CD4-positive, alpha-beta memory T cell (primary cell): Measurements from ENCODE around the gene NTF3. TPM values are rescaled to one million over a fixed set of nuclear protein-coding genes. Genes with fewer than 3 reads are reported as not detected.

Experiments
- CTCF ChIA-PET: fragments of 350-600 bp; sonication (Branson Sonifier 250); formaldehyde crosslinking; loops from one replicate; lab custom pipeline; 2021; ENCODE audit warnings: inconsistent platforms; ENCODE audit not compliant: partially characterized antibody; lab: Charles Lee
- POLR2A ChIA-PET: fragments of 350-600 bp; sonication (Branson Sonifier 250); formaldehyde crosslinking; loops from one replicate; lab custom pipeline; 2021; ENCODE audit not compliant: partially characterized antibody; lab: Charles Lee
- DNase-seq, 5 donors: peaks; one replicate each; pipeline versions ENCODE4 v3.0.0 to v3.0.0-alpha.2; 2020 to 2022; ENCODE audit warnings: mixed read lengths in 1 of 5
- H3K27ac ChIP-seq: one replicate; pipeline ENCODE4 v1.7.0; 2013; ENCODE audit warnings: low read depth, low read length
- H3K27me3 ChIP-seq: 2 replicates; pipeline ENCODE4 v1.7.0; 2013; ENCODE audit warnings: mild to moderate bottlenecking, low read length, moderate library complexity; ENCODE audit not compliant: insufficient read depth
- H3K36me3 ChIP-seq: 2 replicates; pipeline ENCODE4 v1.7.0; 2013; ENCODE audit warnings: mild to moderate bottlenecking, low read length, moderate library complexity; ENCODE audit not compliant: insufficient read depth
- H3K4me1 ChIP-seq: 2 replicates; pipeline ENCODE4 v1.7.0; 2013; ENCODE audit warnings: mild to moderate bottlenecking, low read length, moderate library complexity; ENCODE audit not compliant: insufficient read depth
- H3K4me3 ChIP-seq, 2 donors: one replicate each; pipeline ENCODE4 v1.7.0; 2013; ENCODE audit warnings: low read length in 2 of 2, mild to moderate bottlenecking in 1 of 2
- H3K9me3 ChIP-seq, 2 donors: one replicate each; pipeline ENCODE4 v1.7.0; 2013; ENCODE audit warnings: low read length in 2 of 2, control low read depth in 1 of 2; ENCODE audit not compliant: control insufficient read depth in 1 of 2
- H3K27ac Mint-ChIP-seq, 7 donors: one replicate each; pipeline ENCODE4 v1.8.0; 2020 to 2021; ENCODE audit warnings: mixed read lengths in 7 of 7, mild to moderate bottlenecking in 6 of 7, inconsistent platforms in 3 of 7, moderate library complexity in 3 of 7
- H3K27me3 Mint-ChIP-seq, 2 donors: one replicate each; pipeline ENCODE4 v1.8.0; 2020 to 2021; ENCODE audit warnings: mixed read lengths in 2 of 2
- H3K36me3 Mint-ChIP-seq, 2 donors: one replicate each; pipeline ENCODE4 v1.8.0; 2020 to 2021; ENCODE audit warnings: mixed read lengths in 2 of 2, inconsistent platforms in 1 of 2, mild to moderate bottlenecking in 1 of 2
- H3K4me1 Mint-ChIP-seq, 4 donors: one replicate each; pipeline ENCODE4 v1.8.0; 2020 to 2021; ENCODE audit warnings: mixed read lengths in 4 of 4, mild to moderate bottlenecking in 1 of 4
- H3K4me3 Mint-ChIP-seq, 8 donors: one replicate each; pipeline ENCODE4 v1.8.0; 2020 to 2021; ENCODE audit warnings: mixed read lengths in 8 of 8, mild to moderate bottlenecking in 7 of 8, moderate library complexity in 6 of 8, inconsistent platforms in 3 of 8
- H3K9me3 Mint-ChIP-seq, 8 donors: one replicate each; pipeline ENCODE4 v1.8.0; 2020 to 2021; ENCODE audit warnings: mixed read lengths in 8 of 8, mild to moderate bottlenecking in 5 of 8, inconsistent platforms in 3 of 8, moderate library complexity in 1 of 8
- intact Hi-C: fragments of 100-400 bp; cut with micrococcal nuclease; formaldehyde crosslinking; loops from one replicate; pipeline ENCODE4 v1.15.1; 2023
- polyA plus RNA-seq, 2 donors: library from polyadenylated mRNA; unstranded; fragments of 300-500 nt; fragmentation: Illumina TruSeq; gene quantifications; one replicate each; pipeline ENCODE4 v1.2.3, GENCODE V29; 2021
- total RNA-seq, 2 experiments: library from RNA; stranded (reverse); gene quantifications; one replicate each; pipeline ENCODE4 v1.2.3, GENCODE V29; 2021

The NTF3 gene
- total RNA-seq, result not detected
- polyA plus RNA-seq, result not detected

- no peaks in the 10 kb centered on the region for H3K4me1 ChIP-seq
- H3K4me3 ChIP-seq, result no peak within 1 kb of the TSS
- H3K27ac ChIP-seq, result no peak within 1 kb of the TSS
- Mint-ChIP-seq H3K4me3 (peak within 1 kb of the TSS in 5 of 8 donors; percentile 40 to 75 (median 65)), H3K36me3 (no peaks in the 10 kb centered on the region), H3K9me3 (peaks cover 0 to 3% (median 1%) of the 10 kb centered on the region in 8 donors), H3K27ac (no peak within 1 kb of the TSS), H3K27me3 (peaks cover 23 to 27% of the 10 kb centered on the region in 2 donors), H3K4me1 (peaks cover 1 to 17% (median 9%) of the 10 kb centered on the region in 4 donors)
- DNase-seq, result no peak
- ChIA-PET POLR2A (no interaction called here), CTCF (no interaction called here)
- peaks cover 14% of the 10 kb centered on the region for H3K27me3 ChIP-seq
- no peaks in the 10 kb centered on the region for H3K9me3 ChIP-seq
- intact Hi-C loops, result no loop called here
- H3K36me3 ChIP-seq, result no peaks in the 10 kb centered on the region
These were observed at the start of gene NTF3 for GRCh38 chr12:5432011-5432400. Gene NTF3 (plus strand): TSS chr12:5432108. CDS start chr12:5432325, 217 bp downstream.

- Mint-ChIP-seq H3K9me3 (peaks cover 0 to 4% (median 0%) of the 10 kb centered on the region in 8 donors), H3K27me3 (no peaks in the 10 kb centered on the region), H3K27ac (no peak overlapping the region), H3K4me1 (no peaks in the 10 kb centered on the region), H3K36me3 (no peaks in the 10 kb centered on the region), H3K4me3 (no peak overlapping the region)
- Histone ChIP-seq H3K27ac (no peak overlapping the region), H3K9me3 (no peaks in the 10 kb centered on the region), H3K4me1 (no peaks in the 10 kb centered on the region), H3K27me3 (no peaks in the 10 kb centered on the region), H3K36me3 (no peaks in the 10 kb centered on the region), H3K4me3 (no peak overlapping the region)
- ChIA-PET POLR2A (no interaction called here), CTCF (no interaction called here)
- DNase-seq, result no peak
- intact Hi-C loops, result no loop called here
These were observed 47.9 kb upstream of the NTF3 start for GRCh38 chr12:5384015-5384414.

GRCh38 chr12:5388581-5389535, 43.0 kb upstream of the NTF3 start:
- Histone ChIP-seq H3K4me3 (no peak overlapping the region), H3K36me3 (no peaks in the 10 kb centered on the region), H3K4me1 (no peaks in the 10 kb centered on the region), H3K9me3 (no peaks in the 10 kb centered on the region), H3K27ac (no peak overlapping the region), H3K27me3 (no peaks in the 10 kb centered on the region)
- H3K27me3 Mint-ChIP-seq, result peaks cover 0 to 2% of the 10 kb centered on the region in 2 donors
- H3K36me3 Mint-ChIP-seq, result no peaks in the 10 kb centered on the region
- intact Hi-C loops, result no loop called here
- H3K4me3 Mint-ChIP-seq, result no peak overlapping the region
- peaks cover 0 to 4% (median 0%) of the 10 kb centered on the region in 8 donors for H3K9me3 Mint-ChIP-seq
- no peak for DNase-seq
- CTCF ChIA-PET, result no interaction called here
- no peak overlapping the region for H3K27ac Mint-ChIP-seq
- POLR2A ChIA-PET, result no interaction called here
- no peaks in the 10 kb centered on the region for H3K4me1 Mint-ChIP-seq

GRCh38 chr12:5390174-5390799, 41.6 kb upstream of the NTF3 start:
- Histone ChIP-seq H3K27me3 (no peaks in the 10 kb centered on the region), H3K9me3 (no peaks in the 10 kb centered on the region), H3K36me3 (no peaks in the 10 kb centered on the region), H3K4me3 (no peak overlapping the region), H3K27ac (no peak overlapping the region), H3K4me1 (no peaks in the 10 kb centered on the region)
- POLR2A ChIA-PET, result no interaction called here
- Mint-ChIP-seq H3K4me1 (no peaks in the 10 kb centered on the region), H3K27me3 (peaks cover 3 to 4% of the 10 kb centered on the region in 2 donors), H3K9me3 (peaks cover 0 to 4% (median 0%) of the 10 kb centered on the region in 8 donors), H3K27ac (no peak overlapping the region), H3K36me3 (no peaks in the 10 kb centered on the region), H3K4me3 (no peak overlapping the region)
- intact Hi-C loops, result no loop called here
- CTCF ChIA-PET, result no interaction called here
- DNase-seq, result no peak

GRCh38 chr12:5391653-5392052, 40.3 kb upstream of the NTF3 start:
- intact Hi-C loops, result no loop called here
- H3K36me3 ChIP-seq, result no peaks in the 10 kb centered on the region
- Mint-ChIP-seq H3K27ac (no peak overlapping the region), H3K27me3 (peaks cover 4% of the 10 kb centered on the region in 2 donors), H3K4me3 (no peak overlapping the region), H3K36me3 (no peaks in the 10 kb centered on the region), H3K4me1 (no peaks in the 10 kb centered on the region), H3K9me3 (peaks cover 0 to under 1% (median 0%) of the 10 kb centered on the region in 8 donors)
- no peaks in the 10 kb centered on the region for H3K9me3 ChIP-seq
- CTCF ChIA-PET, result no interaction called here
- no peaks in the 10 kb centered on the region for H3K4me1 ChIP-seq
- POLR2A ChIA-PET, result no interaction called here
- H3K27me3 ChIP-seq, result no peaks in the 10 kb centered on the region
- no peak overlapping the region for H3K4me3 ChIP-seq
- H3K27ac ChIP-seq, result no peak overlapping the region
- no peak for DNase-seq

GRCh38 chr12:5392961-5393360, 38.9 kb upstream of the NTF3 start:
- Mint-ChIP-seq H3K27ac (no peak overlapping the region), H3K27me3 (peaks cover 4% of the 10 kb centered on the region in 2 donors), H3K36me3 (no peaks in the 10 kb centered on the region), H3K4me3 (no peak overlapping the region), H3K9me3 (no peaks in the 10 kb centered on the region), H3K4me1 (no peaks in the 10 kb centered on the region)
- POLR2A ChIA-PET, result no interaction called here
- Histone ChIP-seq H3K27ac (no peak overlapping the region), H3K27me3 (no peaks in the 10 kb centered on the region), H3K9me3 (no peaks in the 10 kb centered on the region), H3K4me1 (no peaks in the 10 kb centered on the region), H3K4me3 (no peak overlapping the region), H3K36me3 (no peaks in the 10 kb centered on the region)
- no peak for DNase-seq
- CTCF ChIA-PET, result no interaction called here
- intact Hi-C loops, result no loop called here

- Mint-ChIP-seq H3K36me3 (no peaks in the 10 kb centered on the region), H3K9me3 (no peaks in the 10 kb centered on the region), H3K27ac (no peak overlapping the region), H3K27me3 (peaks cover 4% of the 10 kb centered on the region in 2 donors), H3K4me1 (no peaks in the 10 kb centered on the region), H3K4me3 (no peak overlapping the region)
- no peak overlapping the region for H3K4me3 ChIP-seq
- no peaks in the 10 kb centered on the region for H3K27me3 ChIP-seq
- H3K4me1 ChIP-seq, result no peaks in the 10 kb centered on the region
- H3K36me3 ChIP-seq, result no peaks in the 10 kb centered on the region
- DNase-seq, result no peak
- H3K9me3 ChIP-seq, result no peaks in the 10 kb centered on the region
- ChIA-PET CTCF (no interaction called here), POLR2A (no interaction called here)
- intact Hi-C loops, result no loop called here
- H3K27ac ChIP-seq, result no peak overlapping the region
These were observed 36.3 kb upstream of the NTF3 start for GRCh38 chr12:5395443-5396271.
